Measurements from ENCODE around the gene TOP1.

- TF ChIP-seq CTCF (conservative IDR thresholded peaks at IDR 0.05; ENCODE audit: low read depth, low read length): no peak
- TF ChIP-seq EZH2 (IDR thresholded peaks at IDR 0.05; ENCODE audit: borderline replicate concordance, low read depth, low read length, poor library complexity, severe bottlenecking): no peak
Measured at GRCh38 chr20:41123631-41124030, 95.0 kb downstream of the TOP1 start.
